K562 (cell line): Measurements from ENCODE around the gene DAZAP1. TPM values are rescaled to one million over a fixed set of nuclear protein-coding genes. Genes with fewer than 3 reads are reported as not detected.

ENCODE experiments used
- ATAC-seq: fragments of 200-7000 bp; cut with Tn5 transposase; 3 replicates; pipeline ENCODE4 v1.9.1; 2020; ENCODE audit warnings: moderate library complexity
- BruUV-seq: library from RNA; stranded (reverse); fragments of 400-500 nt; replicated peaks from 2 replicates; lab custom pipeline; 2021; lab: Mats Ljungman, UMichigan
- CTCF ChIA-PET: fragments of 300-600 bp; formaldehyde crosslinking; extraction: SDS; loops from one replicate; lab custom pipeline; 2021; ENCODE audit warnings: low intra/inter-chr PET ratio; lab: Yijun Ruan, JAX
- POLR2A ChIA-PET: fragments of 300-600, 350-650 bp; sonication (Branson Sonifier 250); formaldehyde crosslinking; extraction: SDS; loops from one replicate; lab custom pipeline; 2021; ENCODE audit warnings: antibody characterized with exemption, inconsistent platforms; lab: Yijun Ruan, JAX
- DNase-seq, 4 experiments: peaks; one replicate each; pipeline versions ENCODE4 v3.0.0 to v3.0.0-alpha.2; 2011 to 2018; ENCODE audit warnings: low spot score in 3 of 4, mixed read lengths in 3 of 4; ENCODE audit errors: extremely low read depth in 1 of 4
- FAIRE-seq: peaks from 2 replicates; lab custom pipeline; 2011; peaks lifted over from hg19 to GRCh38; lab: Jason Lieb, UNC
- H2AFZ ChIP-seq: 2 replicates; pipeline ENCODE4 v1.6.0; 2011; ENCODE audit warnings: low read depth, low read length, control low read depth, inconsistent platforms
- H3K27ac ChIP-seq: fragments of 200-600 bp; 3 replicates; pipeline ENCODE4 v1.8.0; 2011; ENCODE audit warnings: low read depth, mild to moderate bottlenecking, control low read depth, inconsistent platforms, low read length, moderate library complexity, mixed read lengths; ENCODE audit errors: extremely low read depth
- H3K27me3 ChIP-seq, 2 experiments: fragments of 300-600 bp in 1 of 2; 2 replicates in 1 of 2; 3 replicates in 1 of 2; pipeline versions ENCODE4 v1.6.0 to v1.8.0; 2011; ENCODE audit warnings: inconsistent platforms in 2 of 2, low read length in 2 of 2, mild to moderate bottlenecking in 1 of 2, mixed read lengths in 1 of 2, moderate library complexity in 1 of 2; ENCODE audit not compliant: control insufficient read depth in 2 of 2, insufficient read depth in 2 of 2
- H3K36me3 ChIP-seq: fragments of 300-600 bp; 3 replicates; pipeline ENCODE4 v1.8.0; 2011; ENCODE audit warnings: mild to moderate bottlenecking, low read length, inconsistent platforms; ENCODE audit not compliant: control insufficient read depth, insufficient read depth
- H3K4me1 ChIP-seq, 2 experiments: fragments of 200-600 bp in 1 of 2; replicated peaks in 1 of 2; 2 replicates in 1 of 2; 3 replicates in 1 of 2; pipeline versions ENCODE4 v1.5.1 to v1.8.0; 2011; ENCODE audit warnings: inconsistent platforms in 2 of 2, low read length in 2 of 2, mild to moderate bottlenecking in 1 of 2, mixed read lengths in 1 of 2, moderate library complexity in 1 of 2; ENCODE audit not compliant: control insufficient read depth in 2 of 2, insufficient read depth in 2 of 2
- H3K4me2 ChIP-seq: 2 replicates; pipeline ENCODE4 v1.6.1; 2011; ENCODE audit warnings: low read length, control low read depth, inconsistent platforms, mixed read lengths; ENCODE audit not compliant: insufficient read depth
- H3K4me3 ChIP-seq: fragments of 200-600 bp; sonication (generic), shearing (Covaris generic); 2 replicates; pipeline ENCODE4 v1.5.1; 2016; ENCODE audit warnings: control low read depth, inconsistent platforms
- H3K79me2 ChIP-seq: fragments of 200-600 bp; 3 replicates; pipeline ENCODE4 v1.8.0; 2011; ENCODE audit warnings: low read length, inconsistent platforms; ENCODE audit not compliant: control insufficient read depth, insufficient read depth
- H3K9ac ChIP-seq, 2 experiments: 2 replicates each; pipeline versions ENCODE4 v1.6.0 to v1.6.1; 2011; ENCODE audit warnings: low read depth in 2 of 2, low read length in 2 of 2, control low read depth in 1 of 2, inconsistent platforms in 1 of 2, mild to moderate bottlenecking in 1 of 2, mixed read lengths in 1 of 2; ENCODE audit not compliant: insufficient read depth in 1 of 2
- H3K9me1 ChIP-seq: one replicate; pipeline ENCODE4 v1.6.0; 2011; ENCODE audit warnings: inconsistent platforms, mild to moderate bottlenecking, low read length, moderate library complexity; ENCODE audit not compliant: control insufficient read depth, insufficient read depth
- H3K9me3 ChIP-seq: replicated peaks from 2 replicates; pipeline ENCODE4 v1.5.1; 2011; ENCODE audit warnings: low read depth, low read length, inconsistent platforms; ENCODE audit not compliant: control insufficient read depth, insufficient read depth
- H4K20me1 ChIP-seq: replicated peaks from 2 replicates; pipeline ENCODE4 v1.6.1; 2011; ENCODE audit warnings: low read length, inconsistent platforms, mixed read lengths; ENCODE audit not compliant: control insufficient read depth, insufficient read depth
- DDX20 ChIP-seq: fragments of 450-650 bp; IDR thresholded peaks from 2 replicates; pipeline ENCODE4 v1.6.1; 2016; ENCODE audit warnings: missing genetic modification characterization, low read depth, mild to moderate bottlenecking, missing compliant biosample characterization, moderate library complexity
- FOXP4 ChIP-seq: sonication (generic); formaldehyde crosslinking; IDR thresholded peaks from 2 replicates; pipeline ENCODE4 v1.8.0; 2022; ENCODE audit warnings: mild to moderate bottlenecking, missing genetic modification reagents, borderline replicate concordance
- IRF2 ChIP-seq: sonication (generic); formaldehyde crosslinking; IDR thresholded peaks from 2 replicates; pipeline ENCODE4 v1.8.1; 2022; ENCODE audit warnings: mild to moderate bottlenecking, missing genetic modification reagents
- KLF1 ChIP-seq: fragments of 450-650 bp; IDR thresholded peaks from 2 replicates; pipeline ENCODE4 v1.6.1; 2016; ENCODE audit warnings: missing genetic modification characterization, missing compliant biosample characterization
- LARP7 ChIP-seq: fragments of 450-650 bp; IDR thresholded peaks from 2 replicates; pipeline ENCODE4 v1.6.1; 2016
- MEIS2 ChIP-seq: fragments of 450-650 bp; IDR thresholded peaks from 2 replicates; pipeline ENCODE4 v1.6.1; 2014; ENCODE audit warnings: mild to moderate bottlenecking; ENCODE audit not compliant: partially characterized antibody
- RERE ChIP-seq: sonication (generic); formaldehyde crosslinking; IDR thresholded peaks from 2 replicates; pipeline ENCODE4 v1.8.0; 2023; ENCODE audit warnings: missing genetic modification reagents, mild to moderate bottlenecking, borderline replicate concordance
- SMAD4 ChIP-seq: fragments of 250-450 bp; sonication (Bioruptor Pico); conservative IDR thresholded peaks from 2 replicates; pipeline ENCODE4 v1.8.0; 2021; ENCODE audit warnings: inconsistent platforms, mild to moderate bottlenecking, moderate library complexity
- SMARCA4 ChIP-seq: fragments of 450-650 bp; IDR thresholded peaks from 2 replicates; pipeline ENCODE4 v1.6.1; 2016
- SNAPC5 ChIP-seq: fragments of 250-450 bp; sonication (Bioruptor Pico); IDR thresholded peaks from 2 replicates; pipeline ENCODE4 v1.8.0; 2021; ENCODE audit warnings: moderate library complexity, mild to moderate bottlenecking, inconsistent platforms
- ZFX ChIP-seq: sonication (generic); formaldehyde crosslinking; IDR thresholded peaks from 2 replicates; pipeline ENCODE4 v1.8.0; 2022; ENCODE audit warnings: mild to moderate bottlenecking, missing genetic modification reagents, moderate library complexity
- ZNF165 ChIP-seq: fragments of 250-450 bp; sonication (Bioruptor Pico); IDR thresholded peaks from 2 replicates; pipeline ENCODE4 v1.4.0; 2020; ENCODE audit warnings: borderline replicate concordance
- WGBS: fragments of 100-300 bp; shearing (Covaris generic); methylation state at CpG from one replicate; pipeline ENCODE4 v1.1.6; 2016; ENCODE audit warnings: low coverage, mixed read lengths; ENCODE audit not compliant: insufficient coverage; ENCODE audit errors: missing lambda C conversion rate; 5-methylcytosine and 5-hydroxymethylcytosine counted together
- in situ Hi-C: fragments of 300-500 bp; cut with MboI; formaldehyde crosslinking; loops from 4 replicates; pipeline ENCODE4 v1.15.0; 2018; ENCODE audit warnings: inconsistent platforms, mixed read lengths
- intact Hi-C: fragments of 100-400 bp; cut with micrococcal nuclease; formaldehyde crosslinking; loops from 2 replicates; pipeline ENCODE4 v1.14.2; 2022
- polyA plus RNA-seq, 8 experiments: library from polyadenylated mRNA; depleted of rRNA in 4 of 8; stranded (reverse) in 5 of 8; unstranded in 3 of 8; fragments of >200 nt; fragmentation: Nextera tagmentation in 2 of 8; fragmentation: Illumina TruSeq in 1 of 8; extraction: Ambion mirVana in 2 of 8; extraction: Trizol in 1 of 8; gene quantifications; 2 replicates each; pipeline versions ENCODE4 v1.2.1 to v1.2.3, GENCODE V29; 2011 to 2014; ENCODE audit warnings: inconsistent platforms in 1 of 8, missing spikeins in 1 of 8
- total RNA-seq, 7 experiments: library from RNA; depleted of rRNA in 6 of 7; stranded (reverse); fragments of >200 nt in 6 of 7; fragmentation: Illumina TruSeq in 2 of 7; extraction: Trizol in 2 of 7; gene quantifications; 2 replicates each; pipeline versions ENCODE4 v1.2.1 to v1.2.3, GENCODE V29; 2011 to 2021; ENCODE audit warnings: low replicate concordance in 1 of 7

Gene DAZAP1
- total and polyA plus RNA-seq, 9 of the 15 experiments (the other 6 are each of a cell fraction or from before 2014, with no cell fraction given): 10.8 to 289 (median 142) TPM

- ChIA-PET CTCF (no interaction called here), POLR2A (interaction anchor here (1.3 kb wide), 1 partner anchor 9 kb away, joined by 5 read pairs; a partner anchor contains a TSS)
- Histone ChIP-seq H3K27me3 (no peaks in the 10 kb centered on the region), H3K9me1 (no peaks in the 10 kb centered on the region), H2AFZ (no peak overlapping the region), H3K36me3 (peaks cover 95% of the 10 kb centered on the region), H3K4me1 (peaks cover 12 to 46% of the 10 kb centered on the region in 2 experiments), H3K9ac (no peak overlapping the region), H3K27ac (no peak overlapping the region), H3K4me2 (no peak overlapping the region), H4K20me1 (peaks cover 4% of the 10 kb centered on the region; the same call in 1 of the 2 replicates), H3K9me3 (no peaks in the 10 kb centered on the region), H3K4me3 (no peak overlapping the region), H3K79me2 (no peaks in the 10 kb centered on the region)
- BruUV-seq: no TSS peak
- DNase-seq (no peak), FAIRE-seq (no peak), ATAC-seq (no peak)
- 87% methylated on average over 10 of the region's 10 CpGs for WGBS
- TF ChIP-seq SNAPC5 (CRISPR knock-in tag): no peak
- TF ChIP-seq ZFX: no peak
- TF ChIP-seq LARP7: no peak
- TF ChIP-seq IRF2 (CRISPR knock-in tag): no peak
- no peak for TF ChIP-seq SMARCA4
- no peak for TF ChIP-seq FOXP4 (CRISPR knock-in tag)
- TF ChIP-seq SMAD4 (CRISPR knock-in tag): no peak
- no peak for TF ChIP-seq DDX20 (tag)
- no peak for TF ChIP-seq KLF1 (tag)
- no peak for TF ChIP-seq ZNF165 (CRISPR knock-in tag)
- TF ChIP-seq RERE (CRISPR knock-in tag): no peak
- no peak for TF ChIP-seq MEIS2
- in situ Hi-C loops (no loop called here), intact Hi-C loops (no loop called here)
Measured at GRCh38 chr19:1363599-1363998, 43.8 kb upstream of the DAZAP1 start.
